ENCODE results near the gene CREM.

The CREM gene

DNA sequence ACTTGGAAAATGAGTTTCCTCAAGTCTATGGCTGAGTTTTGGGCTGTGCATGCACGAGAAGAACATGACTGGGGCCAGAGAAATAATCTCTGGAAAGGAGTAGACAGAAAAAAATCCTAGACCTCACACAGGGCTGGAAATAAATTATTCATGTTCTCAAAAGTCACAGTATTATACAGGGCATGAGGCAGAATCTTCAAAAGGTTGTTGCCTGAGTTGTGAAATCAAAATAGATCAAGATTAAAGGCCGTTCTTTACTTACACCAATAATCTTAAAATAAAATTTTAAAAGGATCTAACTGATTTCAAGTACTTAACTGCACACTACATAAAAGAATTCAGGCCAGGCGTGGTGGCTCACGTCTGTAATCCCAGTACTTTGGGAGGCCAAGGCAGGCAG lies 14.1 kb upstream of the CREM start:
- no peak overlapping the region for H3K4me3 ChIP-seq (ENCODE audit: low read depth, low read length)
- DNase-seq (ENCODE audit: low read depth): no peak
- TF ChIP-seq, protein P1, sequence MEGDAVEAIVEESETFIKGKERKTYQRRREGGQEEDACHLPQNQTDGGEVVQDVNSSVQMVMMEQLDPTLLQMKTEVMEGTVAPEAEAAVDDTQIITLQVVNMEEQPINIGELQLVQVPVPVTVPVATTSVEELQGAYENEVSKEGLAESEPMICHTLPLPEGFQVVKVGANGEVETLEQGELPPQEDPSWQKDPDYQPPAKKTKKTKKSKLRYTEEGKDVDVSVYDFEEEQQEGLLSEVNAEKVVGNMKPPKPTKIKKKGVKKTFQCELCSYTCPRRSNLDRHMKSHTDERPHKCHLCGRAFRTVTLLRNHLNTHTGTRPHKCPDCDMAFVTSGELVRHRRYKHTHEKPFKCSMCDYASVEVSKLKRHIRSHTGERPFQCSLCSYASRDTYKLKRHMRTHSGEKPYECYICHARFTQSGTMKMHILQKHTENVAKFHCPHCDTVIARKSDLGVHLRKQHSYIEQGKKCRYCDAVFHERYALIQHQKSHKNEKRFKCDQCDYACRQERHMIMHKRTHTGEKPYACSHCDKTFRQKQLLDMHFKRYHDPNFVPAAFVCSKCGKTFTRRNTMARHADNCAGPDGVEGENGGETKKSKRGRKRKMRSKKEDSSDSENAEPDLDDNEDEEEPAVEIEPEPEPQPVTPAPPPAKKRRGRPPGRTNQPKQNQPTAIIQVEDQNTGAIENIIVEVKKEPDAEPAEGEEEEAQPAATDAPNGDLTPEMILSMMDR (IDR thresholded peaks at IDR 0.05; ENCODE audit: low read depth, low read length): no peak
- TF ChIP-seq POLR2A (IDR thresholded peaks at IDR 0.05; ENCODE audit: extremely low read depth, insufficient read length): no peak

DNA sequence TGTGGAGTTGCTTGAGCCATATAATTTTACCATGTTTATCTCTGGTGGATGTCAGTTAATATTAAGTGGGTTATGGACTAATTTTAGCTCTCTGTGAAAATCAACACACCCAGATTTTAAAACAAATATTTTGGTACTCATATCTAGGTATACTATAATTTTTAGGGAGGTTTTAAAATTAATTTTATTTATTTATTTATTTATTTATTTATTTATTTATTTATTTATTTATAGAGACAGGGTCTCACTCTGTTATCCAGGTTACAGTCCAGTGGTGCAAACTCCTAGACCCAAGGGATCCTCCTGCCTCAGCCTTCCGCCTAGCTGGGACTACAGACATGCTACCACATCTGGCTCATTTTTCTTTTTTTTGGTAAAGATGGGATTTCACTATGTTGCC lies 7.3 kb upstream of the CREM start:
- no peak for DNase-seq (ENCODE audit: low read depth)
- TF ChIP-seq, protein P2, sequence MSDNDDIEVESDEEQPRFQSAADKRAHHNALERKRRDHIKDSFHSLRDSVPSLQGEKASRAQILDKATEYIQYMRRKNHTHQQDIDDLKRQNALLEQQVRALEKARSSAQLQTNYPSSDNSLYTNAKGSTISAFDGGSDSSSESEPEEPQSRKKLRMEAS (IDR thresholded peaks at IDR 0.05; ENCODE audit: low read depth, low read length): no peak
- TF ChIP-seq, protein P1 (IDR thresholded peaks at IDR 0.05; ENCODE audit: low read depth, low read length): no peak
- H3K4me3 ChIP-seq (ENCODE audit: low read depth, low read length): no peak overlapping the region

DNA sequence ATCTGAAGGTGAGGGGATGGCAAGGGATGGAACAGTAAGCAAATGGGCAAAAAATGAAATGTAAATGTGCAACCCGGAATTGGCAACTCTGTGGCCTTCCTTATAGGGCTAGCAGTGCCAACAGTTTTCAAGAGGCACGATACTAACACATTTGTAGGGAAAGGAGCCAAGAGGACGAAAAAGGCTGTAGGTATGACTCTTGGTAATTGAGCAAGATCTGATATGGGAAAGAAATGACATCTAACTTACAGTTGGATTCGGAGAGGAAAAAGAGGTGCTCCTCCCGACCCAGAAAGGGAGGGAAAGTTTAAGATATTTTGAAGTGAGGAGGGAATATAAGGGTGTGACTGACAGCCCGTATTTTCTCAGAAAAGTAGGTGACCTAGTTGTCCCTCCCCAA lies 2.1 kb upstream of the CREM start:
- TF ChIP-seq, protein P2 (IDR thresholded peaks at IDR 0.05; ENCODE audit: low read depth, low read length): no peak
- no peak for TF ChIP-seq POLR2A (IDR thresholded peaks at IDR 0.05; ENCODE audit: extremely low read depth, insufficient read length)
- TF ChIP-seq MYC (IDR thresholded peaks at IDR 0.05; ENCODE audit: low read depth, low read length): no peak
- DNase-seq (ENCODE audit: low read depth): no peak
- H3K4me3 ChIP-seq (ENCODE audit: low read depth, low read length): no peak overlapping the region

DNA sequence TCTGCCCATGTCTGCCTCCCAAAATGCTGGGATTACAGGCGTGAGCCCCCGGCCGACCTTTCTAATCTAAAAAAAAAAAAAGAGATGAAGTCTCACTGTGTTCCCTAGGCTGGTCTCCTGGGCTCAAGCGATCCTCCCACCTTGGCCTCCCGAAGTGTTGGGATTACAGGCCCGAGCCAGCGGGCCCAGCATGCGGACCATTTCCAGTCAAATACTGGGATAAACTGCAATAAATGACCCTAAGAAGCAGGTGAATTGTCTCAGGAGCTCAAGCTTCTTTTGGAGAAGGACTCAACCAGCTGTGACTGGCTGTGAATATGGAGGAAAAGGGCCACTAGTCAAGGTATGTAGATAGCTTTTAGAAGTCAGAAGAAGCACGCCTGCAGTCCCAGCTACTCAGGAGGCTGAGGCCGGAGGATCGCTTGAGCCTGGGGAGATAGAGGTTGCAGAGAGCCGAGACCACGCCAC lies 550 bp upstream of the CREM start:
- TF ChIP-seq, protein P1 (IDR thresholded peaks at IDR 0.05; ENCODE audit: low read depth, low read length): no peak
- TF ChIP-seq MYC (IDR thresholded peaks at IDR 0.05; ENCODE audit: low read depth, low read length) (no peak), POLR2A (IDR thresholded peaks at IDR 0.05; ENCODE audit: extremely low read depth, insufficient read length) (no peak)
- TF ChIP-seq, protein P2 (IDR thresholded peaks at IDR 0.05; ENCODE audit: low read depth, low read length): no peak
- no peak for DNase-seq (ENCODE audit: low read depth)
- H3K4me3 ChIP-seq (ENCODE audit: low read depth, low read length): peak overlapping the region; percentile 68

DNA sequence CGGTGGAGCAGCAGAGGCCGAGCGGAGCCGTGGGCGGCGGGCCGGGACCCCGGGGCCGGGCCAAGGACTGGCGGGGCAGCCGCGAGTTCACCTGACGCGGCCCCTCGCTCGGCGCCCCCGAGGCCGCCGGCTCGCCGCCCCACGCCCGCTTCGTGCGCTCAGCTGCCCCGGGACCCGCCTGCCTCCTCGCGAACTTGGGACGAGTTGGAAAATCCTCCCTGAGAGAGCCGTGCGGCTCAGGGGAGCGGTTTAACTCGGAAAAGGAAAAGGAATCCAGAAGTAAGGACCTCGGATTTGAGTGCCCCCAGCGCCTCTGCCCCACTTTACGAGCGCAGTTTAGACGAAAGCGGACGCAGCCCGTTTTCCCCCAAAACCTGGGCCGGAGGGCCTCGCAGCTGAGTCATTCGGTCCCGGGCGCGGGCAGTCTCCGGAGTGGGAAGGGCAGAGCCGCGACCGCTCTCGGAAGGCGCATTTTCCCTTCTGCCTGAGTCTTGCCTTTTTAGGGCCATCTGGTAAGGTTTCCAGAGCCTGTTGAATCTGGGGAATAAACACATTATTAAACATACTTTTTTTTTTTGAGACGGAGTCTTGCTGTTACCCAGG lies 744 bp downstream of the CREM start:
- TF ChIP-seq, protein P1 (IDR thresholded peaks at IDR 0.05; ENCODE audit: low read depth, low read length): no peak
- TF ChIP-seq POLR2A (IDR thresholded peaks at IDR 0.05; ENCODE audit: extremely low read depth, insufficient read length) (no peak), MYC (IDR thresholded peaks at IDR 0.05; ENCODE audit: low read depth, low read length) (no peak)
- TF ChIP-seq, protein P2 (IDR thresholded peaks at IDR 0.05; ENCODE audit: low read depth, low read length): no peak
- DNase-seq (ENCODE audit: low read depth): peak; percentile 66
- peak overlapping the region; percentile 77 for H3K4me3 ChIP-seq (ENCODE audit: low read depth, low read length)

DNA sequence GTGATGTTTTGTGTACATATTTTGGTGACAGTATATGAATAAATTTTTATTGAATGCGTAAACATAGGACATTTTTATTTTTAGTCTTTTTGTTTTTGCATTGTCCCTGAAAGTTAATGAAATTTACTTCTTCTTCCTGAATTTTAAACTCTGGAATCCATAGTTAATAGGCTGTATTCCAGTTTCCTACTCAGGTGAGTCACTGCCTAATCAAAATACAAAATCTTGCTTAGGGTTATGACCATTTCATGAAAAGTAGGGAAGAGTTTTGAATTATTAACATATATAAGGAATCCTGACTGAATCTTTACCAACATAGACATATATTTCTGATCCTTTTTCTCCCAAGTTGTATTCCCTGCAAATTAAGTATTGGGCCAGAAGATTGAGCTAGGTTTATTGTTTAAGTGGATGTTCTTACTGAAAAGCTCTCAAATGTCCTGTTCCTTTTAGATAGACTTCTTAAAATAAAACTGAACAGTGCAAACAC lies 2.6 kb downstream of the CREM start:
- no peak for DNase-seq (ENCODE audit: low read depth)
- TF ChIP-seq, protein P2 (IDR thresholded peaks at IDR 0.05; ENCODE audit: low read depth, low read length): no peak
- TF ChIP-seq, protein P1 (IDR thresholded peaks at IDR 0.05; ENCODE audit: low read depth, low read length): no peak
- TF ChIP-seq POLR2A (IDR thresholded peaks at IDR 0.05; ENCODE audit: extremely low read depth, insufficient read length): no peak
- no peak for TF ChIP-seq MYC (IDR thresholded peaks at IDR 0.05; ENCODE audit: low read depth, low read length)
- H3K4me3 ChIP-seq (ENCODE audit: low read depth, low read length): no peak overlapping the region

Measured in NB4 (cell line).